Sigmoid colon (tissue), 7 donors: ENCODE results near the gene NBAS. TPM values are rescaled to one million over a fixed set of nuclear protein-coding genes. Genes with fewer than 3 reads are reported as not detected.
"Not testable (repeated sequence)": the region's sequence is repeated elsewhere in the genome, so short reads cannot be mapped to it uniquely, and the experiment has no call there.

Experiments used
- DNase-seq: peaks from one replicate; pipeline ENCODE4 v3.0.0-alpha.2; 2019
- H3K27ac ChIP-seq, 4 donors: fragments of 200-600 bp; sonication (generic); one replicate each; pipeline ENCODE4 v1.5.1; 2016 to 2019; ENCODE audit warnings: mild to moderate bottlenecking in 1 of 4
- H3K27me3 ChIP-seq, 3 donors: fragments of 200-600 bp; sonication (generic); one replicate each; pipeline ENCODE4 v1.5.1; 2019; ENCODE audit warnings: mild to moderate bottlenecking in 1 of 3
- H3K36me3 ChIP-seq, 4 donors: fragments of 200-600 bp; sonication (generic); one replicate each; pipeline ENCODE4 v1.5.1; 2016 to 2019
- H3K4me1 ChIP-seq, 4 donors: fragments of 200-600 bp; sonication (generic); one replicate each; pipeline ENCODE4 v1.5.1; 2017 to 2019
- H3K4me3 ChIP-seq, 4 donors: fragments of 200-600 bp; sonication (generic); one replicate each; pipeline ENCODE4 v1.5.1; 2017 to 2019; ENCODE audit warnings: mild to moderate bottlenecking in 2 of 4, moderate library complexity in 1 of 4
- H3K9me3 ChIP-seq, 4 donors: fragments of 200-600 bp in 3 of 4; sonication (generic) in 3 of 4; one replicate each; pipeline versions ENCODE4 v1.5.1 to v1.6.1; 2013 to 2019
- EP300 ChIP-seq, 4 donors: sonication (generic); formaldehyde crosslinking; IDR thresholded peaks; one replicate each; pipeline ENCODE4 v1.6.1; 2017; ENCODE audit warnings: antibody characterized with exemption in 4 of 4
- POLR2A ChIP-seq, 2 donors: fragments of 450-650 bp; IDR thresholded peaks; one replicate each; pipeline ENCODE4 v1.6.1; 2016; ENCODE audit warnings: antibody characterized with exemption in 2 of 2, mild to moderate bottlenecking in 2 of 2, moderate library complexity in 2 of 2
- POLR2AphosphoS5 ChIP-seq, 4 donors: sonication (generic); formaldehyde crosslinking; IDR thresholded peaks; one replicate each; pipeline ENCODE4 v1.6.1; 2017; ENCODE audit warnings: antibody characterized with exemption in 4 of 4
- WGBS, 2 donors: extraction: QIAGEN DNeasy Blood & Tissue Kit; methylation state at CpG; one replicate each; pipeline ENCODE4 v1.1.7; 2013; 5-methylcytosine and 5-hydroxymethylcytosine counted together
- intact Hi-C: fragments of 100-400 bp; cut with DNase I; formaldehyde crosslinking; loops from one replicate; pipeline ENCODE4 v1.15.1; 2023
- polyA plus RNA-seq, 3 donors: library from polyadenylated mRNA; stranded (reverse); fragments of 200-250 nt; gene quantifications; one replicate each; pipeline ENCODE4 v1.2.3, GENCODE V29; 2013
- total RNA-seq, 4 donors: library from RNA; depleted of rRNA; stranded (reverse); fragments of >200 nt; gene quantifications; one replicate each; pipeline ENCODE4 v1.1.0, GENCODE V29; 2016
- TF ChIP-seq, protein P1 (sequence below), 4 experiments: fragments of 450-650 bp in 3 of 4; fragments of 200-600 bp in 1 of 4; IDR thresholded peaks; one replicate each; pipeline ENCODE4 v1.5.1; 2016 to 2019; ENCODE audit warnings: antibody characterized with exemption in 4 of 4, mild to moderate bottlenecking in 3 of 4, moderate library complexity in 2 of 4
- donor health status: healthy with polysubstance abuse.
- donor health status: Bipolar disorder and iron deficiency.
- donor health status: healthy.

Gene NBAS
- total and polyA plus RNA-seq, 7 donors = 3.9 to 53.2 (median 41.9) TPM

DNA sequence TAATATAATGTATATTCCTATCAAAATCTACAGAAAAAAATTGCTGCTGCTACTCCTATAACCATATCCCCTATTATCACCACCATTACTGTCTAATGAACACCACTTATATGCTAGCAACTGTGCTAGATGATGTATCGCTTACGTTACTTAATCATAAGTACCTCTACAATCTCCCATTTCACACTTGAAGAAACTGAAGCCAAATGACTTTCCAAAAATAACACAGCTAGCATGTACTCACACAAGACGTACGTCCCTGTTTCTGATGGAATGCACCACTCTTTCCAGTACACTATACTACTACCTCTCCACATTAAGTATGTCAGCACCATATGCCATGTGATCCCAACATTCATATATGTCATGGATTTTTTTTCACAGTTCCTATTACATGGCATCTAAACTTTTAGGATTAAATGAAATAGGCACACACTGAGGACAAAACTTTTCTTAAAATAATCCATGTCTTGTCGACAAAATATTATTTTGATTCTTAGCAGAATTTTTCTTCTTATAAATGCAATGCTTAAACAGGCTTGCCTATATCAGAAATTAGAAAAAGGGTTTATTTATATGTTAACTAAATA lies 112.8 kb downstream of the NBAS start:
- Histone ChIP-seq H3K27ac (no peak overlapping the region), H3K27me3 (no peaks in the 10 kb centered on the region), H3K4me1 (peaks cover 0 to 6% (median 0%) of the 10 kb centered on the region in 4 donors), H3K36me3 (peaks cover 0 to 5% (median 0%) of the 10 kb centered on the region in 4 donors), H3K9me3 (no peaks in the 10 kb centered on the region), H3K4me3 (no peak overlapping the region)
- 96 to 97% methylated on average over 5 of the region's 5 CpGs for WGBS, 2 donors
- TF ChIP-seq POLR2AphosphoS5 (IDR thresholded peaks at IDR 0.05) = no peak
- TF ChIP-seq EP300 (IDR thresholded peaks at IDR 0.05) = no peak
- TF ChIP-seq, protein P1, sequence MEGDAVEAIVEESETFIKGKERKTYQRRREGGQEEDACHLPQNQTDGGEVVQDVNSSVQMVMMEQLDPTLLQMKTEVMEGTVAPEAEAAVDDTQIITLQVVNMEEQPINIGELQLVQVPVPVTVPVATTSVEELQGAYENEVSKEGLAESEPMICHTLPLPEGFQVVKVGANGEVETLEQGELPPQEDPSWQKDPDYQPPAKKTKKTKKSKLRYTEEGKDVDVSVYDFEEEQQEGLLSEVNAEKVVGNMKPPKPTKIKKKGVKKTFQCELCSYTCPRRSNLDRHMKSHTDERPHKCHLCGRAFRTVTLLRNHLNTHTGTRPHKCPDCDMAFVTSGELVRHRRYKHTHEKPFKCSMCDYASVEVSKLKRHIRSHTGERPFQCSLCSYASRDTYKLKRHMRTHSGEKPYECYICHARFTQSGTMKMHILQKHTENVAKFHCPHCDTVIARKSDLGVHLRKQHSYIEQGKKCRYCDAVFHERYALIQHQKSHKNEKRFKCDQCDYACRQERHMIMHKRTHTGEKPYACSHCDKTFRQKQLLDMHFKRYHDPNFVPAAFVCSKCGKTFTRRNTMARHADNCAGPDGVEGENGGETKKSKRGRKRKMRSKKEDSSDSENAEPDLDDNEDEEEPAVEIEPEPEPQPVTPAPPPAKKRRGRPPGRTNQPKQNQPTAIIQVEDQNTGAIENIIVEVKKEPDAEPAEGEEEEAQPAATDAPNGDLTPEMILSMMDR (IDR thresholded peaks at IDR 0.05) = no peak
- no peak for TF ChIP-seq POLR2A (IDR thresholded peaks at IDR 0.05)
- no peak for DNase-seq
- intact Hi-C loops = no loop called here

- H3K4me3 ChIP-seq = no peak overlapping the region
- H3K27me3 ChIP-seq = no peaks in the 10 kb centered on the region
- no peaks in the 10 kb centered on the region for H3K36me3 ChIP-seq
- DNase-seq = no peak
- no peak overlapping the region for H3K27ac ChIP-seq
- H3K9me3 ChIP-seq = no peaks in the 10 kb centered on the region
- intact Hi-C loops = no loop called here
- no peak for TF ChIP-seq POLR2AphosphoS5 (IDR thresholded peaks at IDR 0.05)
- no peak for TF ChIP-seq POLR2A (IDR thresholded peaks at IDR 0.05)
- no peak for TF ChIP-seq EP300 (IDR thresholded peaks at IDR 0.05)
- 94 to 98% methylated on average over 2 of the region's 2 CpGs for WGBS, 2 donors
- H3K4me1 ChIP-seq = peaks cover 0 to 6% (median 0%) of the 10 kb centered on the region in 4 donors
Measured at GRCh38 chr2:15447381-15447780, 113.8 kb downstream of the NBAS start.

- intact Hi-C loops = no loop called here
- Histone ChIP-seq H3K4me3 (no peak overlapping the region), H3K4me1 (peaks cover 0 to 6% (median 0%) of the 10 kb centered on the region in 4 donors), H3K27me3 (no peaks in the 10 kb centered on the region), H3K9me3 (no peaks in the 10 kb centered on the region), H3K27ac (no peak overlapping the region), H3K36me3 (no peaks in the 10 kb centered on the region)
- WGBS, 2 donors = 86 to 94% methylated on average over 4 of the region's 4 CpGs
- no peak for TF ChIP-seq EP300 (IDR thresholded peaks at IDR 0.05)
- TF ChIP-seq POLR2AphosphoS5 (IDR thresholded peaks at IDR 0.05) = no peak
- no peak for TF ChIP-seq POLR2A (IDR thresholded peaks at IDR 0.05)
- TF ChIP-seq, protein P1 (IDR thresholded peaks at IDR 0.05) = no peak
- no peak for DNase-seq
Measured at GRCh38 chr2:15446961-15447360, 114.2 kb downstream of the NBAS start.

DNA sequence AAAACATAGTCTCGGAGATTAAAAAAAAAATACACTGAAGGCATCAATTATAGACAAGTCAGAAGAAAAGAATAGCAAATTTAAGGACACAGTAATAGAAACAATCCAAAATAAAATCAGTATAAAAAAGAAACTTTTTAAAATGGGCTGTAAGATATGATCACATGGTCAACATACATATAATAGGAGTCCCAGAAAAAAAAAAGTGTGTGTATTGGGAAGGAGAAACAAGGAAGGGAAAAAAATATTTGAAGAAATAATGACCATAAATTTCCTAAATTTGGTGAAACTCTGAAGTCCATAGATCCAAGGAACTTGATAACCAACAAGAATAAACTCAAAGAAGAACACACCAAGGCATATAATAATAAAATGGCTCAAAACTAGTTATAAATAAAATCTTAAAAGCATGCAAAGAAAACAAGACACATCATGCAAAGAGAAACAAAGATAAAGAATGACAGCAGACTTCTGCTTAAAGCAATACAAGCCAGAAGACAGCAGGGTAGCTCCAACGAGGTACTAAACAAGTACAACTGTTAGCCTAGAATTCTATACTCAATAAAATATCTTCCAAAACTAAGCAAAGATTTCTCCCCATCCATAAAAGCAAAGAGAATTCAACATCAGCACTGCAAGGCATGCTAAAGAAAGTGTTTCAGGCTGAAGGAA lies 115.1 kb downstream of the NBAS start:
- Histone ChIP-seq H3K27me3 (no peaks in the 10 kb centered on the region), H3K36me3 (no peaks in the 10 kb centered on the region), H3K27ac (no peak overlapping the region), H3K4me1 (peaks cover 0 to 6% (median 0%) of the 10 kb centered on the region in 4 donors), H3K4me3 (no peak overlapping the region), H3K9me3 (no peaks in the 10 kb centered on the region)
- 92 to 94% methylated on average over 2 of the region's 2 CpGs for WGBS, 2 donors
- intact Hi-C loops = no loop called here
- TF ChIP-seq POLR2A (IDR thresholded peaks at IDR 0.05) (no peak), EP300 (IDR thresholded peaks at IDR 0.05) (no peak), POLR2AphosphoS5 (IDR thresholded peaks at IDR 0.05) (no peak)
- TF ChIP-seq, protein P1 (IDR thresholded peaks at IDR 0.05) = no peak
- no peak for DNase-seq

- H3K4me3 ChIP-seq, H3K27me3 ChIP-seq, intact Hi-C loops, H3K9me3 ChIP-seq, H3K36me3 ChIP-seq, DNase-seq, H3K4me1 ChIP-seq, H3K27ac ChIP-seq: not testable (repeated sequence)
- WGBS, 2 donors = 95% methylated on average over 22 of the region's 22 CpGs
Measured at GRCh38 chr2:15439768-15440524, 121.2 kb downstream of the NBAS start.

GRCh38 chr2:15439366-15439765 lies 121.8 kb downstream of the NBAS start:
- H3K9me3 ChIP-seq, H3K27ac ChIP-seq, H3K4me3 ChIP-seq, H3K36me3 ChIP-seq, intact Hi-C loops, H3K4me1 ChIP-seq, DNase-seq, H3K27me3 ChIP-seq: not testable (repeated sequence)
- 98% methylated on average over 10 of the region's 10 CpGs for whole genome bisulfite sequencing, 2 donors
